ENCODE measurements around the gene JAG1.

JAG1 gene

DNA sequence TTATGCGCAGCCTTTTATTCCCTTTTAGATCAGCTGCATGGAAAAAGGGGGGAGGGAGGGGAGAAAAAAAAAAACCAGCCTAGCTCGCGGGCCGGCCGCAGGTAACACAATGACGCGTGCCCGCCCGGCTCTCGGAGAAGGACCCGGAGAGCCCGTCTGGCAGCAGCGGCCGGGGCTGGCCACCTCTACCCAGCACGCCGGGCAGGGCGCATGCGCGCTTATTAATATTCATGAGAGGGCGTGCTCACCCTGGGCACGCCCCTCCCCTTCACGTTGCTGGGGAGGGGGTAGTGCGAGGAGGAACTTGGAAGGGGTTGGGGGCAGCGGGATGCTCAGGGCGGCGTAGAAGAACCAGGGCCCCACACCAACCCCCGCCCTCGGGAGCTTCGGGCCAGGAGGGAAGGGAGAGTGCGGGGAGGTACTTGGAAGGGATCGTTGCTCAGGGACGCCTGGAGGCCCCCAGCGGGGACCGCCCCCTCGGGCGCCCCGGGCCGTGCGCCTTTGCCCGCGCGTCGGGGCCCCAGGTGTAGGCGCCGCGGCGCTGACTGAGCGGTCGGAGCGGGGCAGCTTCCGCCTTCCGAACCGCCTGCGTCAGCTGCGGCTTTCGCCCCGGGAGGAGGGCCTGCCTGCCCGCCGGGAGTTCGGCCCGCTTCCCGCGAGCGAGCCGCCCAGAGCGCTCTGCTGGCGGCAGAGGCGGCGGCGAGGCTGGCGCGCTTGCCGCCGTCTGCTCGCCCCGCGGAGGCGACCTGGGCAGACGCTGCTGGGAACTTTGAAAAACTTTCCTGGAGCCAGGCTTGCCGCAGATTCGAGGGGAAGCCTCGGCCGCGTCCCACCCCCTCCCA is at the start of gene JAG1:
JAG1 (minus strand) TSS at position 158 of the 842 bp plus-strand sequence. CDS start 469 bp downstream, outside the sequence.
- peak; percentile 91 for DNase-seq

DNA sequence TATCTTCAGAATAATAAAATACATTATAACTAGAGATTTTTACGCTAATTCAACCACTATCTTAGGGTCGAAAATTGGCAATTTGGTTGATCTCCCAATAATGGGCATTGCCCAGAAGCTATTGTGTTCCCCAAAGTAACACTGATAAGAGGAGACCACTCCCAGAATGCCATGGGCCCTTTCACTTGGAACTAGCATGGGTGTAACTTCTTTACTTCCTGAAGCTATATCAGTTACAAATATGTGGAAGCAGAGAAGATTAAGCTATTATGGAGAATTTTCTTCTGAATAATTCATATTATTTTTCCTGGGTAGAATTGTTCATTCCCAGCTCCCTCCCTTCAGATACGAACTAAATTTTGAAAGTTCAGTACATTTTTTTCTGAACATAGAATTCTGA is 48.2 kb upstream of the JAG1 start:
- peak; percentile 18 for DNase-seq

DNA sequence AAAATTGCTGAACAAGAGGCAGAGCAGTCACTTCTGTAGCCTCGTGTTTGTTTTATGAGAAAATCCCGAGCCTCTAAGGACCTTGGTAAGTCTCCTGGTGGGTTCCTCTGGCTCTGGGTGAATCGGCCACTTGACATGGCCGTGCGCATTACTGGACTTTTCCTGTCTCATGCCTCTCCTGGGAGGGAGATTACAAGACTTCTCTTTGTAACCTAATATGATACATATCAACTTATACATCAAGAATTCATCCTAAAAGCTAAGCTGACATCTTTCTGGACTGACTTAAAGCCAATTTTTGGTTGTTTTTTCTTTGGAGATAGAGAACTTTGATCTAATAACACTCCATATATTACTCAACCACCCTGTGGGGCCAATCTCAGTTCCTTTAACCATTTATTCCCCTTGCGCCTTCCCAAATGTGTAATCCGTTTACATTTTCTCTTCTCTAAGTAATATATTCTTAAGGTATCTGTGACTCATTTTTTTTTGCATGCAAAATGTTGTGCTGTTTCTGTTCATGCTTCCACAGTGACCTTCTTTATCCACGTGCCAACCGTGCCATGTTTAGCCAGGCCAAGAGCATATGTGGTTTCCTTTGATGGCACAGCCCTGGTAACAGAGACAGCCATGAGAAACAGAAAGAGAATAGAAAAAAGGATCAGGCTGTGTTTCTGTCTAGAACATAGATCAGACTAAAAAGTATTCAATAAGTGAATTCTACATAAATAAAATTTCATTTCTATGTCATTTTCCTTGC is 47.5 kb upstream of the JAG1 start:
- no peak for DNase-seq

DNA sequence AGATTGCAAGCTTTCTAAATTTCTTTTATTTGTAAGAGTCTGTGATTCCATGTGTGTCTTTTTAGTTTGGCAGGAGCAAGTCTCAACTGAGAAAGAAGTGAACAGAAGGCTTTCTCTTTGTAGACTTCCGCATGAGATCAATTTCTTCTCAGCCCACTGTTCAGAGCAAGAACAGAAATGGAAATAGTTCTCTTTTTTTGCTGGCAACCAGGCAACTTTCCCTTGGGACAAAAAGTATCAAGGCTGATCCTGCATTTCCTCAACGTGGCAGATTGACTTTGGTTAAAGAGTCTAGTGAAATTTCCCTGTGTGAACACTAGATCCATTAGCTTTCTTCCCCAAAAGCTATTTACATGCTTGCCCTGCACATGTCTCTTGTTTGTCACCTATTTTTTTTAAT is 46.8 kb upstream of the JAG1 start:
- DNase-seq: peak; percentile 16

DNA sequence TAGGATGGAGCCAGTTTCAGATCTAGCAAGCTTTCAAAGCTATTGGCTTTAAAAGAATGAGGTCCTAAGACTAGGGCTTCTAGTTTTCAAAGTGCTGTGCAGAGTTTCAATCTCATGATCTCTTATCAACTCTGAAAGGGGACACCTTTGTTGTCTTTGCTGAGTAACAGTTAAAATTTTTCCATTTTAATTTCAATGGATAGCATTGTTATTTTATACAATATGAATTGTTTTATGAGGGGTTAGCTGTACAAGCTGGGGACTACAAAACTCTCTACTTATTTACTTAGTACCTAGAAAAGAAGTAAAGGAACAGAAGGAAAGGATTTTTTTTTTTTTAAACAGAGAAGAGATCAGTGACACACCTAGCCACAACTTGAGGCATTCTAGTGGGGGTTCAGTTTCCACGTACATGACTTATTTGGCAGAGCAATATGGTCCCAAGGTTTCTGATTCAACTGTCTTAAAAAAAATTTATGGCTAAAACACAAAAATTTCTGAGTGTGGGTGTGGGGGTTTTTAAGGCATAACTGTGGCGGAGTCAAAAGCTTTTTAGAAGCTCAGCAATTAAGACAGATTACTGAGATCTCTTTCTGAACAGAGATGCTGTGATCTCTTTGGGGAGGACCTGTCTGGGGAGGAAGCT is 46.1 kb upstream of the JAG1 start:
- DNase-seq: no peak

DNA sequence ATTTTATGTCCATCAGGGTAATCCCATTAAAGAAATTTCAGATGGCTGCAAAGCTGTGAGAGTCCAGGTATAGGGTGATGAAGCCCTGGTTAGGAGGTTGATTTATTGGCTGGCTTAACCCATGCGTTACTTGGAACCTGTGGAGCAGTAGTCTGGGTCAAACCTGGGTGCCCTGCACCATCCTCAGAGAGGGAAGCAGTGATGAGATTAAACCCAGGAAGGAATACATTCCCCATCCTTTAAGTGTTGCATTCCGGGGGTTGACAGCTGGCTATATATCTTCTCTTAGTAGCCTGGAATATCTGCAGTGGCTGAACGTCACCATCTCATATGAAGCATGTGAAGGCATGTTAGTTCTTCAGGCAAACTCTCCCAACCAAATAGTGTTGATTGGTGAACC is 44.9 kb upstream of the JAG1 start:
- no peak for DNase-seq

DNA sequence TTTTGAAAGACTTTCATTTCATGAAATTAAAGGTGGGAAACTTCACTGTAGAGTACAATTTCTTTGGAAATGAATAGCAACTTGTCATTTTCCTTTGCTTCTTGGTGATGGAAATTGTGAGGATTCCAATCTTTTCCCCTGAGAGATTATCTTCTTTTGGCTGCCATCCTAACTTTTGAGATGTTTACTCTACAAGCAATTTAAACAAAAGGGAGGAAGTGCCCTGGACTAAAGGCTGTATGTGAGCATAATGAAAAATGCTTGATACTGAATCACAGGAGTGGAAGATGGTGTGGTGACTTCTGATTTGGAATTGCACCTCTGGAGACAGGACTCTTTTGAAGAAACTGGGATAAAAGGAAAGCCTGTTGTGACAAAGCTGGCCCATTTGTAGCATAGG is 43.1 kb upstream of the JAG1 start:
- DNase-seq: no peak

DNA sequence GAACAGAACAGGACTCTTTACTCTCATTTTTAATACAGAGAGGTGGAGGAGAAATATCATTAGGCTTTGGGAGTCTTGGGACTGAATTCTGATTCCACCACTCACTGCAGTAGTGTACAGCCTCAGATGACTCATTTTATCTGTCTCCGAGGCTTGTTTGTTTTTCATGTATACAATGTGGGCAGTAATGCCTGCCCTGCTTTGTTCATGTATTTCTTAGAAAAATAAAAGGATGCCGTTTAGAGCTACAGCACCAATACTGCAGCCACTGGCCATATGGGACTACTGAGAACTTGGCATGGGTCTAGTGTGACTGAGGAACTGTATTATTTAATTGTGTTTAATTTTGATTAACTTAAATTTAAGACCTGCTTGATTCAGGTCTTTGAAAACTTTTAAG is 41.2 kb upstream of the JAG1 start:
- DNase-seq: peak; percentile 10

DNA sequence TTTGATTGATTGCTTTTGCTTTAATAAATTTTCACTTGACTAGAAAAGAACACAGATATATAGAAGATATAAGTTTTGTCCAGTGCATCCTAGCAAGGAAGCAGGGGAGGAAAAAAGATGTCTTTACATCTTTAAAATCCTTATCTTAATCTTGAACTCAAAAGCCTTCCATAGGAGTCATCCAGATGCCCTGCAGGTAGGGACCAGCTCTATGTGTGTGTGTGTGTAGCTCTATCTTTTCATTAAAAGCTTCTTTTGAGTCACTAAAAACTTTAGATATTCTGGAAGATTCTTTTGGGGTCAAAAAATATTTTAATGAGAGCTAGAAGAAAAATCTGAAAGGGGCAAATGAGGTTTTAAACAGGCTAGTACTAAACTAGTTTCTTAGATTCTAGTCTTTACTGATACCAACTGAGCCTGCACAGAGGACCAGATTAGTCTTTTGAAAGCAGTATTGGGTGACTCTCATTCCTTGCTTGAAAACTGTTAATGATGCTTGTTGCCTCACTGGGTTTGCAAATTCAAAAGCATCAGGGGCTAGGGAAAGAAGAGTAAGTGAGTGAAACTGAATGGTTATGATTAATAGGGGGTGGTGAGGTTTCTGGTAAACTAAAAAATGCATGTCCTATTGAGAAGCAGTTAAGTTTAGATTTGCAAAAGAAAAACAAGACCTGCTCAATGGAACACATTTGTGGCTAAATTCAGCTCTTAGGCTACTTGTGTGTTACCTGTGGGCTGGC is 40.6 kb upstream of the JAG1 start:
- no peak for DNase-seq

DNA sequence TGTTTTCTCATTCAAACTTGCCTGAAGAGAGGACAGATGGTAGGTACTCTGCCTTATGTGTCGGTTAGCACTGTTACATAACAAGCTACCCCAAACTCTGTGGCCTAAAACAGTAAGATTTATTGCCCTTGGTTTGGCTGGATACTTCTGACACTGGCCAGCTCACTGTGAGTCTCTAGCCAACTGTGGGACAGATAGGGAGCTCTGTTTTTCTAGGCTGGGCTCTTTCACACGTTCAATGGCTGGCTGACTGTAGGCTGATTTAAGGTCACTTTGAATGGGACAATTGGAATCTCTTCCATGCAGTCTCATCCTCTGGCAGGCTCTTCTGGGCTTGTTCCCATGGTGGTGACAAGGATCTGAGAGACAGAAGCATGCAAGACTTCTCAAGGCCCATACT is 39.4 kb upstream of the JAG1 start:
- no peak for DNase-seq

DNA sequence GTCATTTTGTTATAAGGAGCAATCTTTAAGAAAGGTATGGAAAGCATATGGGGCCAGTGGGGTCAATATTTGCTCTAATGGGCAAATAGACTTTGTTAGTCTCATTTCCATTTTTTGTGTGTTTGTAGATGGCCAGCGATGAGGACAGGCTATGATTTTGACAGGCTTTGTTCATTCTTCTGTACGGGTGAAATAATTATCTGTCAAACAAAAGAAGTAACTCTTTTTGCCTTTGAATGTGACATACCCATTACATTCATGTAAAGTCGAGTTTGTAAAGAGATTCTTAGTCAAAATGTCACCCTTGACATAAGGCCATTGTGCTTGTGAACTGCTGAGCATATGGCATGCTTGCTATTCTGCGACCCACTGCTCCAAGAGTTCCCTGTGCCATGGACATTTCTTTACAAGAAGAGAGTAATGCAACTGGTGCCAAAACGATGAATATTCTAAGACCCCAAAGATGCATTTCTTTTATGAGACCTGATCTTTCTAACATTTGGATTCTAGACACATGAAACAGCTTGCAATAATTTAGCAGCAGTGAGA is 38.2 kb upstream of the JAG1 start:
- no peak for DNase-seq

DNA sequence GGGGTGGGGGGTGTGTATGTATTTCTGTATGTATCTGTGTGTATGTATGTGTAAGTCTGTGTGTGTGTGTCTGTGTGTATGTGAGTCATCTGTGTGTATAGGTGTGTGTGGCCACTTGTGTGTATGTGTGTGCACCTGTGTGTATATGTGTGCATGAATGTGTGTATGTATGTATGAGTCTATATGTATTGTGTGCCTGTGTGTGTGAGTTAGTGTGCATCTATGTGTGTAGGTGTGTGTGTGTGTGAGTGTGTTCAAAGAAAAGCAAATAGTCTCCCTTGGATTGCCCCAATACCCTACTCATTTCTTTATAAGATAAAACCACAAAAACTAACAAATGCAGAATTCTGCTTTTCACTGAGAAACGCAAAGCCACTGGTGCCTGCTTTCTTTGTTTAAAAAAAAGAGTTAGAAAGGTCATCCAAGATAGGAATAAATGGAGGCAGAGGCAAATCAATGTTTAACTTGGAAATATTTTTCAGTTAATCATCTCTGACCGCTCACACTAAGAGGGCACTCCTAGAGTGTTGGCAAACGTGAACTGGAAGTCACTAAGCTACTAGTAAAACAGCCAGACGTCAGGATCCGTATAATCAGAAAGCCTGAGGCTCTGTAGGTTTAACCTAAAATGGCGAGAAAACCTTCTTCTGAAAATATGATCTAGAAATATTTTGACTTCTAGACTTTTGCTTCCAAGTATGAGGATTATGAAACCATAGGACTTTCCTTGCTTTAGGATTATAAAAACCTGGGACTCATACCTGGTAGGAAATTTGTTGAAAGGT is 37.4 kb upstream of the JAG1 start:
- DNase-seq: no peak

DNA sequence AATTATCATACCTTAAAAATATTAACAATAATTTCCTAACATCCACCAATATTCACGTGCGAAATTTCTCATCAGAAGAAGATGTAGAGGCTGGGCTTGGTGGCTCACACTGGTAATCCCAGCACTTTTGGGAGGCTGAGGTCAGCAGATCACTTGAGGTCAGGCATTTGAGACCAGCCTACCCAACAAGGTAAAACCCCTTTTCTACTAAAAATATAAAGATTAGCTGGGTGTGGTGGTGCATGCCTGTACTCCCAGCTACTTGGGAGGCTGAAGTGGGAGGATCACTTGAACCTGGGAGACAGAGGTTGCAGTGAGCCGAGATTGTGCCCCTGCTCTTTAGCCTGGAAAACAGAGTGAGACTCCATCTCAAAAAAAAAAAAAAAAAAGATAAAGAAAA is 36.1 kb upstream of the JAG1 start:
- no peak for DNase-seq

DNA sequence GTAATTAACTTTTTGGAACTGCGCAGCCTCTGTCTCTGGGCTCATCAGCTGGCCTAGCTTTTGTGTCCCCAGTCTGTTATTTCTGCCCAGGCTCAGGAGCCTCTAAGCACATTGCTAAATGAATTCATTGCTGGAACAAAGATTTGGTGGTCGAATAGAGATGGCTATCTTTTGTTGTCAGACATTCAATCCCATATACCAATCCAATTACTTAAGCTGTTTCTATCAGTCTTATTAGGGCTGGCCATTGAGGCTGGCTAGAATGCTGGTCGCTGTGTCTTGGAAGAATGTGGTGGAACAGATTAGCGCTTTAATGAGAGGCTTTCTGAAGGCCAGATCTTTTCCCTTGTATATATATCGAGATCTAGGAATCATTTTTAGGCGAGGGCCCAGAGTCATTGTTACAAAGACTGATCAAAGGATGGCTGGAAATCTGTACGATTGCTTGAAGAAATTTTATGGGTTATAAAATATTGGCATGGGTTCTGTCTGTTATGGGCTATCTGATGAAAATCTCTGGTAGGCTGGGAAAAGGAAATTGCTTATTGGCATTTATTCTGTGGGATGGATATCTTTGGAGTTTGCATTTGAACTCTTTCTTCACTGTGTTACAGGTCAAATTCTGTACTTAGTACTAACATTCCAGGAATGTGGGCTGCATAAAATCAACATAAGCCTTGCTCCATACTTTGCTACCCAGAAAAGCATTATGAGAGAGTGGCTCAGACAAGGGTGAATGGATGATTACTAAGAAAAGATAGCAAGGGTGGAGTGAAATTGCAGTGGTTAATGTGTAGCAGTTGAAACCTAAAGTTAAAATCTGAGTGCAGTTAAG is 34.8 kb upstream of the JAG1 start:
- no peak for DNase-seq

DNA sequence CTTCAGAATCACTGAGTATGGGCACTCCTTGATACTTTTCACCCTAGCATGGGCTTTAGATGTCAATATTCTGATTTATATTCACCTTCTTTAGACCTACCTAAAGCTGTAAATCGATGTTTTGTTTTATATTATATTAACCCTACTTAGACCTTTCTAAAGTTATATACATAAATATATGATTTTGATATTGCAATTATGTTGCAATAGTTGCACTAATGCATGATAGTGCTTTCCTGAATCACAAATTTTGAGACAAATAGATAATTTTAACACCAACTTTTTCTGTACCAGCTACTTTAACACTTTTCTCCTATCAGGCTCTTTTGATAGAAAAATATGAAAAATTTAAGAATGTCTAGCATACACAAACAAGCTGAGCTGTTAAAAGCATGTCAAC is 34.0 kb upstream of the JAG1 start:
- DNase-seq: no peak

DNA sequence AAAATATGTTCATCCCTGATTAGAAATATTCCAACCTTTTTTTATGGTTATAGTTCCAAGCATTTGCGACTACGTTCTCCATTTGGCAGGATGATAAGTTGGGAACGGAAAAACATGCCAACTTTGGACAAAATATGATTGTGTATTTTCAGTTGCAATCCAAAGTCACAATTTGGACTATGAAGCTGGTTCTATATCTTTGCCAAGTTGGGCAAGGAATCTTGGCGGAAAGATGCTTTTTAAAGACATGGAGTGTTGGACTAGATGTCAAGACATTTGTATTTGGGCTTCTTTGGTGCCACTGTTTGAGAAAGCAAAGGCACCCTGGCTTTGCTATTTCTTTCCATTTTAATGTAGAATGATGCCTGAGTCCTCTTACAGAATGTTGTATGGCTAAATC is 33.3 kb upstream of the JAG1 start:
- DNase-seq: no peak

DNA sequence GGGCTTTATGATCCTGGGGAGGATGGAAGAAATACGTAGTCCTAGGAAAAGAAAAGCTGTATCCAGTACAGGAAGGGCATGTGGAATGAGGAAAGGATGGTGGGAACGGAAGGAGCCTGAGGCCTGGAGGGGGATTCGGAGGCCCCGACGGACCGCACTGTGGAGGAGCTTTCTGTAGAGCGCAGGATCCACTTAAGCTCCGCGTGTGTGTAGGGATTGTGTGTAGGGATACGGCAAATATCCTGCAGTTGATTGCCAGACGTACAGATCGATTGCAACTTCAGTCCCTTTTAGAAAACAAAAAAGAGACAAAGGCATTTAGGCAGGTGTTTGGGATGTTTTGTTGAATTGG is 32.6 kb upstream of the JAG1 start:
- DNase-seq: no peak

DNA sequence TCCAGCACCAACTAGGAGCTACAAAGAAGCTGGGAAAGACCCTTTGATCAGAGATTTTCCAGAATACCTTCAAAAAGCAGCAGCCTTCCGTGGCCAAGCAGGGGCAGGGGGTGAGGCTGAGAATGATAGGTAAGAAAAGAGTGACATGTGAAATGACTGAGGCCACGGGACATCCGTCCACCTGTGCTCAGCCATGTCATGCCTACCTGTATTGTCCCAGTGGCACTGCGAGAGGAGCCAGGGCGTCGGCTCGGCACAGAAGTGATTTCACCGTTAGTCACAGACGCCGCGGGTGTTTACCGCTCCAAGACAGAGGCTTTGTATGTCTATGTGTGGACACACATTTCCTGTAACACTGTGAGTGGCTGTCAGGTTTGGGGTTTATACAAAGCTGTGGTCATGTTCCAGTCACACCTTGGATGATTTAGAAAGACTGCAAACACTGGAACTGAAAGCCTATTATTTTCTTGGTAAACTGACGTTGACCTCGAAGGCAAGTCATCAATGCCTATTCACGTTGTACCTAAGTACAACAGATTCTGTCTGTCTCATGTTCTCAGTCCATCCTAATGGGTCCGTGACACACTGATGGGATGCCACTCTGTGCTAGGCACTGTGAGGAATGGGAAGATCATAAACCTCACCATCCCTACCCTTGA is 32.1 kb upstream of the JAG1 start:
- DNase-seq: no peak

DNA sequence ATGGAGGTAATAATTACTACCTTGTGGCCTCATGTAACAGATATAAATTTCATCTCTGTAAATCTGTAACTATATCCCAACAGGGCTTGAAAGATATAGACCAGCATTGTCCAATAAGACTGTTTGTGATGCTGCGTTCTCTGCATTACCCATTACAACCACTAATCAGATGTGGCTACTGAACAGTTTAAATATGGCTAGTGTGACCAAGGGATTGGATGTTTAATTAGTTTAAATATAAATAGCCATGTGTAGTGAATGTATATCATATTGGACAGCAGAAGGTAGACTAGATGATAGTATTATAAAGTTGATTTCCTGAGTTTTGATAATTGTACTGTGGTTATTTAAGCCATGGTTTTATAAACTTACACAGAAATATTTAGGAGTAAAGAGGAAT is 27.8 kb upstream of the JAG1 start:
- no peak for DNase-seq

DNA sequence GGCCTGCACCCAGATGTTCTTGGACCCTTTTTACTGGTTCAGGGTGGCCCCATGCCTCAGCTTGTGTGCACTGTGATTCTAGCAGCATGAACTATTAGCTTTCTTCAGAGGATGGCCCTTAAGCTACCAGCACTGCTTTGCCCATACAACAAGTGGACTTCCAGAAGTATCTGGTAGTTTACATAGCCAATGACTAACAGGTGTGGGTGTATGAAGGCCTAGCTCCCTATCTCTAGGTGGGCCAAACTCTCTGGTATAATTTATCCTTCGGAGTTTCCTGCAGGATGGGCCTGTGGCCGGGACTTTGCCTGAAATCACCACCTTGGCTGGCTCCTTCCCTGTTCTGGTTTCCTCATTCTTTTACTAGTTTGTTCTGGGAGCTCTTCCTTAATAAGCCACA is 26.1 kb upstream of the JAG1 start:
- no peak for DNase-seq

DNA sequence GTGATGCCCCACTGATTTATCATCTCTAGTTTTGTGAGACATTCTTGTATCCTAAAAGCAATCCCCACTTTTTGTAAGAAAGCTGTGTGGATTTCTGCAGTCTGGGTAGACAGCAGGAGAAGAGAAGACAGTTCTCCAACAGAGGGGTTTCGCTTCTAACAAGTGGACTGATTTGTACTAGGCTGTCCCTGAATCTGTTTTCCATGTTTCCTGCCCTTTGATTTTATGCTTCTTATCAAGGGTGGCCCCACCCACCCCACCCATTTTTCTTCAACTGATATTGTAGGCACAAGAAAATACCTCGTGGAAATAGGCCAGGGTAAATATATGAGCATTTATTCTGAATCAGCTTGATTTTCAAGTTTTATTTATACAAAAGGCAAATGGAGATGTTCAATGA is 25.7 kb upstream of the JAG1 start:
- no peak for DNase-seq

Measured in OCI-M1 (cell line).